NCI-H2227 (cell line): ENCODE measurements around the gene GJA1.

ENCODE experiments used
- DNase-seq: peaks from one replicate; lab custom pipeline; 2025; ENCODE audit not compliant: unreplicated experiment; lab: John Stamatoyannopoulos, UW

GJA1 gene

DNA sequence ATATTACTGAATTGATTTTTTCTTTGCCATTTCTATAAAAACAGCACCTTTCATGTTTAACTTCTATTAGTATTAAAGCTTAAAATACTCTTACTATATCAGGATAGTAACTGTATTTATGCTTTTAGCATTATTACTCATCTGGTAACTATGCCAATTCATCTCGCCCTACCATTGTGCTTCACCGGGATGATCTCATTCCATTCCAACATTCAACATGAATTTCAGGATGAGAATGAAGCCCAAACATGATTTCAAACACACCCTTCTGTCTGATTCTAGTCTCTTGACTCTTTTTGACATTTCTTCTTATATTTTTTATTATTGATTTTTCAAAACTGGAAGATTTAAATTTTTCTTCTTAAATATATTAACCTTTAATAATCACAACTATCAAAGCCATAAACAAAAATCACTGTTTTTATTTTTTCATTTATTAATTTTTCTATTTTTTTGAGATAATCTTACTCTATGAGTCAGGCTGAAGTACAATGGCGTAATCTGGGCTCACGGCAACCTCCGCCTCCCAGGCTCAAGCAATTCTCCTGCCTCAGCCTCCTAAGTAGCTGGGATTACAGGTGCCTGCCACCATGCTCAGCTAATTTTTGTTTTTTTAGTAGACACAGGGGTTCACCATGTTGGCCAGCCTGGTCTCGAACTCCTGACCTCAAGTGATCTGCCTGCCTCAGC lies 46.7 kb downstream of the GJA1 start:
- no peak for DNase-seq

GRCh38 chr6:121482751-121483150 lies 47.3 kb downstream of the GJA1 start:
- DNase-seq, result no peak

DNA sequence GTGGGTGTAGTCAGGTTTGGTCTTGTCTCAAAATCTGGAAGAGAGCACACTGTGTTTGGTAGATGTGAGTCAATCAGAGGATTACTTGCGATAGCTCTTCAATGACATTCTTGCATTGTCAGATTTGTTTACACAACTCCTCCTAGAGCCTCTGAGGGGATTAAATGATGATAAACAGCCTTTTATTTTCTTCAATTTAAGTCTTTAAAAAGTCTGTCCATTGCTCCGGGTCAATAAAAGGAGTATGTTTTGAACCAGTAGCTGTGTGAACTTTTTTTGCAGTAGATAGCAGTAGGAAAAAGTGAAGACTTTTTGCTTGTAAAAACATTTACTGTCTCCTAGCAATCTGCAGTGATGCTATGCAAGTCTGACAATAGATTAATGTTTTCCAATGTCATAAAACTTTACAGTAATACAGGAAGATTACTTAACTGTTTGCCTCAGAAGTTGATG lies 49.9 kb downstream of the GJA1 start:
- peak; percentile 3 for DNase-seq

GRCh38 chr6:121491576-121491975 lies 56.1 kb downstream of the GJA1 start:
- DNase-seq, result no peak

- DNase-seq, result no peak
These were observed 57.1 kb downstream of the GJA1 start for GRCh38 chr6:121492536-121492935.

DNA sequence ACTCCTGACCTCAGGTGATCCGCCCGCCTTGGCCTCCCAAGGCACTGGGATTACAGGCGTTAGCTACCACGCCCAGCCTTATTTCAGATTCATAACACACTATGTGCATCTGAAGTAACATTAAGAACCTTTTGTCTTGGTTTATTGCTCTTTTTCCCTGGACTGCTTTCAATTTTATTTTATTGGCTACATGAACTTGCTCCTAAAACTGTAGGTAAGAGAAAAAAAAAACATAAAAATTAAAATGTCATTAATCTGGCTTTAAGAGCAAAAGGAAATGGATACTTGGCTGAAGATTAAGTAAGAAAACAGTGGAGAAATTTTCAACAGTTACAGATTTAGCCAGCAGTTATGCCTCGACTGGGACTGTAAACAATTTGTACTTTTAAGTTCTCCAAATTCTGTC lies 62.5 kb downstream of the GJA1 start:
- DNase-seq, result no peak

GRCh38 chr6:121498481-121499276 lies 63.2 kb downstream of the GJA1 start:
- no peak for DNase-seq
